ENCODE results near the gene SLC25A15.
A peak's percentile ranks its signal among the peaks of the same experiment; 100 is the strongest.

SLC25A15 gene

DNA sequence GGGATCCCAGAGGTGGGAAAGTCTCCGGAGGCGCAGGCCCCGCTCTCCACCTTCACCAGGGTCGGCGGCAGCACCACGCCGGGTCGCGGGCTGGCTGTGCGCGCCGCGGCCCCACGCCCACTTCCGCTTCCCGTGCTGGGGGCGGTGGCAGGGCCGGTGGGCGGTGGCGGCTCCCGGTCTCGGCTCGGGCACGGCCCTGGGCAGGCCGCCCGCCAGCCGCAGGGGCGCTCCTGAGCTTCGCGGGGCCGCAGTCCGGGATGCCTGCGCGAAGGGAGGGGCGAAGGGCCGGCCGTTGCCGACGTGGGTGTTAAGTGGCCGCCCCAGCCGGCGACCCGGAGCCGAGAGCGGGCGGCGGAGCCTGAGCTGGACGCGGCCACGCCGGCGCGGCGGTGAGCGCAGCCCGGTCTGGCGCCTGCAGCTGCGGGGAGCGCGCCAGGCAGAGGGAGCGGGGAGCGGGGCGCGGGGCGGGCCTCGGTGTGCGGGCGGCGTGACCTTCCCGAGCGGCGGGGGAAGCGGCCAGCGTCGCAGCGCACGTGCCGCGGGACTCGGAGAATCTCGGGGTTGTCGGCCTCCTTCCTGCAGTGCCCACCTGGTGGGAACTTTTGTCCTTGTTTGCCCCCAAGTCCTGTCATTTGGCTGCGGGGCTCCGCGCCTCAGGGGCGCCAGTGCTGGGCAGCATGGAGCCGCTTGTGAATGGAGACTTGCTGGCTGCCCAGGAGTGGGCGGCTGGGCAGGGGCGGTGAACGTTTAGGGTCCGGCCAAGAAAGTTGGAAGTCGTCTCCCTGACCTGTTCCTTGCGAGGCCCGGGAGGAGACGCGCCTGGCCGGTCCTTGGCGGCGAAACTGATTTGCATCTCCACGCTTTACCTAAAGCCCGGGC lies at the start of gene SLC25A15:
Gene SLC25A15, plus strand, starts transcription at position 337 of the 879 bp plus-strand sequence. CDS start 3,616 bp downstream, outside the sequence.
- TF ChIP-seq, protein P1, sequence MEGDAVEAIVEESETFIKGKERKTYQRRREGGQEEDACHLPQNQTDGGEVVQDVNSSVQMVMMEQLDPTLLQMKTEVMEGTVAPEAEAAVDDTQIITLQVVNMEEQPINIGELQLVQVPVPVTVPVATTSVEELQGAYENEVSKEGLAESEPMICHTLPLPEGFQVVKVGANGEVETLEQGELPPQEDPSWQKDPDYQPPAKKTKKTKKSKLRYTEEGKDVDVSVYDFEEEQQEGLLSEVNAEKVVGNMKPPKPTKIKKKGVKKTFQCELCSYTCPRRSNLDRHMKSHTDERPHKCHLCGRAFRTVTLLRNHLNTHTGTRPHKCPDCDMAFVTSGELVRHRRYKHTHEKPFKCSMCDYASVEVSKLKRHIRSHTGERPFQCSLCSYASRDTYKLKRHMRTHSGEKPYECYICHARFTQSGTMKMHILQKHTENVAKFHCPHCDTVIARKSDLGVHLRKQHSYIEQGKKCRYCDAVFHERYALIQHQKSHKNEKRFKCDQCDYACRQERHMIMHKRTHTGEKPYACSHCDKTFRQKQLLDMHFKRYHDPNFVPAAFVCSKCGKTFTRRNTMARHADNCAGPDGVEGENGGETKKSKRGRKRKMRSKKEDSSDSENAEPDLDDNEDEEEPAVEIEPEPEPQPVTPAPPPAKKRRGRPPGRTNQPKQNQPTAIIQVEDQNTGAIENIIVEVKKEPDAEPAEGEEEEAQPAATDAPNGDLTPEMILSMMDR (IDR thresholded peaks at IDR 0.05; ENCODE audit: borderline replicate concordance, insufficient read depth, low read depth, low read length), result peak; percentile 20; the same call in 1 of the 2 replicates
- H3K4me3 ChIP-seq (ENCODE audit: low read depth, low read length), result peak within 1 kb of the TSS; percentile 54

DNA sequence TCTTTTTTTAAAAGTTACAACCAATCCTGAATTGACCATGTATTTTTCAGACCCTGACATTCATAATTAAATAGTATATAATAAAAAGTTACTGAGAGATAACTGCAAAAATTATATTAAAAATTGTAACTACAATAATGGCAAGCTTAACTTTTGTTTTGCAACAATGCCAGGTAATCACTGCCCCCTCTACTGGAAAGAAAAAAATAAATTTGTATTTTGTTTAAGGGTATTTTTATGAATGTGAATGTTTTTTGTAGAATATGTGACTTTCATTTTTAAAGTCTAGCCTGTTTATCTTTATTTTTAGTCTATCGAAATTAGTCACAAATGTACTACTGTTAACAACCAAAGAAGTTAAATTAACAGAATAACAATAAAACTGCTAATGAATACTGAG lies 40.1 kb upstream of the SLC25A15 start:
- H3K4me3 ChIP-seq (ENCODE audit: low read depth, low read length), result no peak overlapping the region
- TF ChIP-seq, protein P1 (IDR thresholded peaks at IDR 0.05; ENCODE audit: borderline replicate concordance, insufficient read depth, low read depth, low read length), result no peak

DNA sequence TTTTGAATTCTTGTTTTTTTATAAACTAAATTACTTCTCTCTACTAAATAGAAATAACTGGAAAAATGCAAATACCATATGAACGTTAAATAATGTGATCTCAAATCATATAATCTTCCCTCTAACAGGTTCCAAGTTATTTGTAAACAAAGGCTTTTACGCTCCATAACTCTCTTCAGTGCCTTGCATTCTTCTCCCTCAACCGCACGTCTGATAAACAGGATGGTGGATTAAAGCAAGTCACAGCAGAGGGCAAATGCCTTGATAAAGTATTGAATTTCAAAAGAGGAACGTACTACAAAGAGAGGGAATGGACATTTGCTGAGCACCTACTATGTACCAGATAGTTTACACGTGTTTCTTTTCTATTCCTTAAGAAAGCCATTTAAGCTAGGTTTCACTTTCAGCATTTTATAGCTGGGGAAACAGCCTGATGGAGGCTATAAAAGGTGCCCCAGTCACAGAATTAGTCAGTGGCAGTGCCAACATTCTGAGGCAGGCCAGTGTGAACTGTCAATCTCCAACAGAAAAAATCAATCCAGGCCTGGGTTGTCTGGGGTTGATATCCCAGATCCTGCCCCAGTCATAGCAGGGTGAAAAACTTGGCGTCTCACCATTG lies 34.2 kb upstream of the SLC25A15 start:
- TF ChIP-seq, protein P1 (IDR thresholded peaks at IDR 0.05; ENCODE audit: borderline replicate concordance, insufficient read depth, low read depth, low read length), result no peak
- H3K4me3 ChIP-seq (ENCODE audit: low read depth, low read length), result peak overlapping the region; percentile 11

DNA sequence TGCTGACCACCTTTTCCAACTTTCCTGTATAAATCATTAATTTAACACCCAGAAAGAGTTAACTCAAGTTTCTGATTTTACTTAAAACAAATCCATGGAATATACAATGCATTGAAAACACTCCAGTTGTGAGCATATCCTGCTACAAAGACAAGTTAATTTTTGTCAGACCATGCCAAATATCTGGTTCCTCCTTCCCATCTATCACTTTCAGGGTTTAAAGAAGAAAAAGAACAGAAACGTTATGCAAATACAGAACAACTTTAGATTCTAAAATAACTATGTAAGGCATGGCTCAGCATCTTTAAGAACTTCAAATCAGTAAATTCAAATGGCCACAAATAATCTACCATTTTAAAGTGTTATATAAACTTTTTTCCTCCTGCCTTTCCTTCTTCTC lies 33.4 kb upstream of the SLC25A15 start:
- TF ChIP-seq, protein P1 (IDR thresholded peaks at IDR 0.05; ENCODE audit: borderline replicate concordance, insufficient read depth, low read depth, low read length), result no peak
- H3K4me3 ChIP-seq (ENCODE audit: low read depth, low read length), result no peak overlapping the region

DNA sequence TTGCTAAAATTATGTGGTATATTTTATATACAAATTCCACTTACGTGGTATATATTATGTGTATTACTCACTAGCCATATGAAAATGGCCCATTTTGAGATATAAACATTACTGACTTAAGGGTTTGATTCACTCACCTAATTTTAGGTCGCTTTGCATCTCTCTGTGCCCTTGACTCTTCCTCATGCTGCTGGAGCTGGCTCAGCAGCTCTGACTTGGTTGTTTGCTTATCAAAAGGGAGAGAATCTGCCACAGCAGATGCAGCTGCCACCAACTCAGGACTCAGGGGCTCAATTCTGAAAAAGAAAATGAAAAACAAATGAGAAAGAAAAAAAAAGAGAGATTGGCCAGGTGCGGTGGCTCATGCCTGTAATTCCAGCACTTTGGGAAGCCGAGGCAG lies 30.6 kb upstream of the SLC25A15 start:
- TF ChIP-seq, protein P1 (IDR thresholded peaks at IDR 0.05; ENCODE audit: borderline replicate concordance, insufficient read depth, low read depth, low read length), result no peak
- H3K4me3 ChIP-seq (ENCODE audit: low read depth, low read length), result no peak overlapping the region

DNA sequence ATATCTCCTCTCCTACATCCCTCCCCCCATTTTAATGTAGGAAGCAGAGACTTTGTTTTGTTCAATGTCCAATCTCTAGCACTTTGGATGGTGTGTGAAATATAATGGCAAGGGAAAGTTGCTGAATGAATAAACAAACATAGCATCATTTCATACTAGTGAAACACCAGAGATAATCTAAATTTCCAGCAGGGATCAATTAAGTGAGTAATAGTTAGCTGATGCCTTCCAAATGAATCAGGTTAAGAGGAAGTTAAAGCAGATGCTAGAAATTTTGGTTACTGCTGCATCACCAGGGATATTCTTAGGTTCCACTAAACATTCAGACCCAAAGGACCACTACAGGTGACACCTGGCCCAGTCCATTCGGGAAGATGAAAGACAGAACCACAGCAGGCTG lies 26.6 kb upstream of the SLC25A15 start:
- no peak overlapping the region for H3K4me3 ChIP-seq (ENCODE audit: low read depth, low read length)
- TF ChIP-seq, protein P1 (IDR thresholded peaks at IDR 0.05; ENCODE audit: borderline replicate concordance, insufficient read depth, low read depth, low read length), result no peak

Measured in GM12875 (cell line).